Memory B cell (primary cell): ENCODE measurements around the gene DNAJC7.
"Not testable (repeated sequence)": the region's sequence is repeated elsewhere in the genome, so short reads cannot be mapped to it uniquely, and the experiment has no call there.

Experiments used
- ATAC-seq: fragments of 150-1000 bp; cut with Tn5 transposase; 2 replicates; pipeline ENCODE4 v1.10.0; 2021; ENCODE audit warnings: low read depth, mild to moderate bottlenecking, moderate library complexity
- DNase-seq, 2 donors: peaks; one replicate each; pipeline ENCODE4 v3.0.0; 2022; ENCODE audit warnings: low spot score in 2 of 2
- H3K27ac Mint-ChIP-seq: one replicate; pipeline ENCODE4 v1.8.0; 2022; ENCODE audit warnings: mild to moderate bottlenecking, moderate library complexity, mixed read lengths
- H3K27me3 Mint-ChIP-seq: one replicate; pipeline ENCODE4 v1.8.0; 2022; ENCODE audit warnings: mixed read lengths
- H3K36me3 Mint-ChIP-seq: one replicate; pipeline ENCODE4 v1.8.0; 2022; ENCODE audit warnings: mild to moderate bottlenecking, mixed read lengths
- H3K4me1 Mint-ChIP-seq: one replicate; pipeline ENCODE4 v1.8.0; 2022; ENCODE audit warnings: mixed read lengths
- H3K4me3 Mint-ChIP-seq: one replicate; pipeline ENCODE4 v1.8.0; 2022; ENCODE audit warnings: mild to moderate bottlenecking, moderate library complexity, mixed read lengths
- H3K9me3 Mint-ChIP-seq: one replicate; pipeline ENCODE4 v1.8.0; 2022; ENCODE audit warnings: mixed read lengths

DNAJC7 gene

DNA sequence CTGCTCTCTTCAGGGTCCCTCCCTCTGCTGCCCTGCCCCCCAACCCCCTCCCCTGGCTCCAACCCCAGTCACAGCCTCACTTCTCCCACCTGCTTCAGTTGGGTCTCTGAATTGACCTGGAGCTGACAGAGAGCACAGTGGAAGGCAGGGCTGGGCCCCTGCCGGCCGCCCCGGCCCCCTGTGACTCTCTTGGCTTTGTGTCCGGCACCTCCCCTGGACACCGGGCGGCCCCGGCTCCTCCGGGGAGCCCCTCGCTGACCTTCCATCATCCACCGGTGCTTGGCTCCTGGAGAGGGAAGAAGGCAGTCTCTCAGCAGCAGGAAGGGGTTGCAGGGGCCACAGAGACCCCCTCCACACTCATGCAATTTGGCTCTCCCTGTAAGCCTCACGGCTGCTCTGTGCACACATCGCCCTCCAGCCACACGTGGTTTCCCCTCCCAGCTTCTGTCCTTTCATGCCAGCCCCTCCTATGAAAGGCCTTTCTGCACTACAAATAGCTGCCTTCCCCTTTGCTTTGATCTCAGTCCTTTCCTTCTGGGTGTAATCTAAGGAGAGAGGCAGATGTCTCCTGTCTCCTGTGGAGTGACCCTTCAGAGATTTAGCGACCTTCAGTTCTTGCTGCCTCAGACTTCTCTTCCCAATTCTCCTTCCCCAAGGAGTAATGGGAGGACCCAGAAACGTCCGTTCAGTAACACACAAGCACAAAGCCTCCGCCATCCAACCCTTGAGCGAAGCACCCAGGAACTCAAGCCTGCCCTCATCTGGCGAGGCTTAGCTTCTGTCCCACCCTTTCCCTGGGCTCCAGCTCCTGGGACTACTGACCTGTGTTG lies 10.9 kb upstream of the DNAJC7 start:
- Mint-ChIP-seq H3K36me3 (peaks cover 3% of the 10 kb centered on the region), H3K27ac (no peak overlapping the region), H3K9me3 (no peaks in the 10 kb centered on the region), H3K27me3 (no peaks in the 10 kb centered on the region), H3K4me1 (peaks cover 5% of the 10 kb centered on the region), H3K4me3 (no peak overlapping the region)
- DNase-seq (no peak), ATAC-seq (no peak)

- no peaks in the 10 kb centered on the region for H3K27me3 Mint-ChIP-seq
- peaks cover 3% of the 10 kb centered on the region for H3K36me3 Mint-ChIP-seq
- H3K4me1 Mint-ChIP-seq: peaks cover 5% of the 10 kb centered on the region
- no peak overlapping the region for H3K4me3 Mint-ChIP-seq
- ATAC-seq: no peak
- no peak for DNase-seq
- H3K27ac Mint-ChIP-seq: no peak overlapping the region
- H3K9me3 Mint-ChIP-seq: no peaks in the 10 kb centered on the region
Observed at GRCh38 chr17:42027590-42027889, 10.3 kb upstream of the DNAJC7 start.

DNA sequence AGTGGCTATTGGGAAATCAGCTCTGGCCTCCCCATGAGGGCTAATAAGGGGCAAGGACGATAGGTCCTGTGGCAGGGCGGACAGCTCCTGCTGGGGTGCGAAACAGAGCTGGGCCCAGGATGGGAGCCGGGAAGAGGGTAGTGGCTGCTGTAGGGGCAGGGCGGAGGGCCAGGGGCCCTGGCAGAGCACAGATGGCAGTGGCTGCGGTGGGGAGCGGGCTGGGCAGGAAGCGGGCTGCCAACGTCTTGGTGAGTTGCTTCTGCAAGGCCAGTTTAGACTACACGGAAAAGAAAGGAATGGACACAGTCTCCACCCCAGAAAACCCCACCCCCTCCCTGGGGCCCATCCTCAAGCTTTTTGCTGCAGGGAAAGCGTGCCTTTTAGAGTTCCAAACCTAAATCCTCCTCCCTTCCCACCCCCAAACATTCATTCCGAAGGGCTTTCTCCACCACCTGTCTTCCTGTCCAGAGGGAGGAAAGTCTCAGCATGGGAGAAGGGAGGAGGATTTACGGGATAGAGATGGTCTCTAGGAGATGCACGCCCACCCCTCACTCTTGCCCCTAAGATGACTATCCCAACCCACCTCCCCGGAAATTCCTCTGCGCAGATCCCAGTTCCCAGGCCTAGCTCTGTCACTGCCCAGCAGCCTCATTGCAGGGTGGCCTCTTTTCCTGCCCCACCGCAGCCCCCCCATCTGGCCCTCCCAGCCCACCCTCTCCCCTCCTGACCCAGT lies 9.8 kb upstream of the DNAJC7 start:
- no peak overlapping the region for H3K27ac Mint-ChIP-seq
- DNase-seq (no peak), ATAC-seq (no peak)
- H3K4me3 Mint-ChIP-seq: no peak overlapping the region
- no peaks in the 10 kb centered on the region for H3K9me3 Mint-ChIP-seq
- peaks cover 9% of the 10 kb centered on the region for H3K4me1 Mint-ChIP-seq
- H3K36me3 Mint-ChIP-seq: peaks cover 8% of the 10 kb centered on the region
- H3K27me3 Mint-ChIP-seq: no peaks in the 10 kb centered on the region

DNA sequence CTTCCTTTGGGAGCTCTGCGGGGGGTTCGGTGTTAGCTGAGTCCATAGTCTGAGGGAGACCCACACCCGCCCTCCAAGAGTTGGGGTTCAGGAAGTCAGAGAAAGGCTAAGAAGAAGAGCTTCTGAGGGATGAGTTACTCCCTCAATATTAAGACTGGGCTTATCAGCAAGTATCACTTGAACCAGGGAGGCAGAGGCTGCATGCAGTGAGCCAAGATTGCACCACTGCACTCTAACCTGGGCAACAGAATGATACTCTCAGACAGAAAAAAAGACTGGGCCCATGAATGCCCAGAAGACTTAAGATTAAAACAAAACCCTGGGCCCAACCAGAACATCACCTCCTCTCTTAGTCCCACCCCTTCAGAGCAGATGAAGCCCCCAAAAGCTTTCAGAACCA lies 8.7 kb upstream of the DNAJC7 start:
- H3K4me1 Mint-ChIP-seq: peaks cover 15% of the 10 kb centered on the region
- H3K4me3 Mint-ChIP-seq: no peak overlapping the region
- no peaks in the 10 kb centered on the region for H3K9me3 Mint-ChIP-seq
- peaks cover 12% of the 10 kb centered on the region for H3K36me3 Mint-ChIP-seq
- H3K27me3 Mint-ChIP-seq: no peaks in the 10 kb centered on the region
- no peak overlapping the region for H3K27ac Mint-ChIP-seq
- ATAC-seq: no peak
- no peak for DNase-seq

DNA sequence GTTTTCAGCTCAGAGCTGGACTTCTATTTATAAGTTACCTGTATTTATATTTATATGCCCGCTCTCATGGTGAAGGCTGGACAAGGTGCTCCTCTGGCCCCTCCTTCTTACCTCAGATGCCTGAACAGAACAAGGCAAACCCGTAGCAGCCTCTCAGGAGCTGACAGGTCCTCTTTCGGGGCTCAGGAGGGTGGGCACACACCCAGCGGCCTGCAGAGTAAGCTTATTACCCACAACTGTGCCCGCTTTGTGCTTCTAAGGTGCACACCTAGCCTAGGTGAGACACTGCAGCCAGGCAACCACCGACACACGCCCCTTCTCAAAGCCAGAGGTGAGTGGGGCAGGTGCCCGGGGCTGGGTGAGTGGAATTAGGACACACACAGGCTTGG lies 7.9 kb upstream of the DNAJC7 start:
- H3K4me1 Mint-ChIP-seq: peaks cover 21% of the 10 kb centered on the region
- H3K27ac Mint-ChIP-seq: peak overlapping the region; percentile 45
- H3K4me3 Mint-ChIP-seq: no peak overlapping the region
- DNase-seq (no peak), ATAC-seq (no peak)
- no peaks in the 10 kb centered on the region for H3K9me3 Mint-ChIP-seq
- H3K27me3 Mint-ChIP-seq: no peaks in the 10 kb centered on the region
- H3K36me3 Mint-ChIP-seq: peaks cover 12% of the 10 kb centered on the region

DNA sequence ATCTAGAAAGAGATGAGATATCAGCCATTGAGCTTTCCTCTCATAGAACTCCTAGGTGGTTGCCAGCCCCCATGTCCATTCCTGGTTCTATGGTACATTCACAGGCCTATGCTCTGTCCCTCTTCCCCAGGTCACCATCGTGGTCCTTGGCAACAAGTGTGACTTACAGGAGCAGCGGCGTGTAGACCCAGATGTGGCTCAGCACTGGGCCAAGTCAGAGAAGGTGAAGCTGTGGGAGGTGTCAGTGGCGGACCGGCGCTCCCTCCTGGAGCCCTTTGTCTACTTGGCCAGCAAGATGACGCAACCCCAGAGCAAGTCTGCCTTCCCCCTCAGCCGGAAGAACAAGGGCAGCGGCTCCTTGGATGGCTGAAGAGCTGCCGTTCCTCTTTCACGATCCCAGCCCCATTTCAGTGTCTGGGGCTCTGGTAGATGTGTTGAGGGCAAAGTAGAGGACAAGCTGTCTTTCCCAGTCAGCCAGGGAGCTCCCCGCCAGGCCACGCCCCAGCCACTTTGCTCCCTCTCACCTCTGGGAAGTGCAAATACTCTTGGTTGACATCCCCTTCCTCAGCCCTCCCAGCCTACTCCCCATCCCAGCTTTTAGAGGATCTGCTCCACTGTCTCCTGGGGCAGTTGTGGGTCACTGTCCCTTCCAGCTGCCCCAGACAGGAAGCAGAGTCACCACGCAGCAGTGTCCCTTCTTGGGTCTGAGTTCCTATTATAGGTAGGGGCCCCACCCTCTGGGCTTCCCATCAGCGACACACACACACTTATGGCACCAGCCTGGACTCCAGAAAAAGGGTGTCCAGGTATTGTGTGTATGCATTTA lies 6.5 kb upstream of the DNAJC7 start:
- DNase-seq: no peak
- H3K36me3 Mint-ChIP-seq: peaks cover 12% of the 10 kb centered on the region
- peaks cover 27% of the 10 kb centered on the region for H3K4me1 Mint-ChIP-seq
- ATAC-seq: no peak
- H3K27me3 Mint-ChIP-seq: no peaks in the 10 kb centered on the region
- H3K4me3 Mint-ChIP-seq: no peak overlapping the region
- no peak overlapping the region for H3K27ac Mint-ChIP-seq
- H3K9me3 Mint-ChIP-seq: no peaks in the 10 kb centered on the region

DNA sequence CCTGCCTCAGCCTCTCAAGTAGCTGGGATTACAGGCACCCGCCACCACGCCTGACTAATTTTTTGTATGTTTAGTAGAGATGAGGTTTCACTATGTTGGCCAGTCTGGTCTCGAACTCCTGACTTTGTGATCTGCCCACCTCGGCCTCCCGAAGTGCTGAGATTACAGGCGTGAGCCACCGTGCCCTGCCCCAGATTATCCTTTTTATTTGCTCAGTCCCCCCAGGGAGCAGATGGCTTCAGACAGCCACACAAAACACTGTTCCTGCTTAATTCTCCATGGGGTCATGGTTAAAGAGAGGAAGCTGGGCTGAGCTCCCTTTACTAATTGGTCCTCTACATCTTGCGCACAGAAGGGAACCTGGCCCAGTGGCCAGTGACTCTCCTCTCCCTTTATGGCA lies 3.6 kb upstream of the DNAJC7 start:
- Mint-ChIP-seq H3K36me3 (peaks cover 12% of the 10 kb centered on the region), H3K4me3 (peak overlapping the region; percentile 89), H3K4me1 (peaks cover 45% of the 10 kb centered on the region), H3K27ac (peak overlapping the region; percentile 53)
- not testable (repeated sequence) for ATAC-seq, H3K9me3 Mint-ChIP-seq, H3K27me3 Mint-ChIP-seq, DNase-seq

- Mint-ChIP-seq H3K27ac (peak within 1 kb of the TSS; percentile 64), H3K9me3 (no peaks in the 10 kb centered on the region), H3K4me1 (peaks cover 45% of the 10 kb centered on the region), H3K4me3 (peak within 1 kb of the TSS; percentile 89), H3K36me3 (peaks cover 10% of the 10 kb centered on the region), H3K27me3 (no peaks in the 10 kb centered on the region)
- DNase-seq: peak; percentile 87 to 88
- ATAC-seq: peak; percentile 73
Observed at GRCh38 chr17:42019509-42020404, 2.5 kb upstream of the DNAJC7 start, which contains the start of gene NKIRAS2. TSS of gene NKIRAS2 (plus strand) at chr17:42020090. CDS start at chr17:42021578, 1,488 bp downstream.

DNA sequence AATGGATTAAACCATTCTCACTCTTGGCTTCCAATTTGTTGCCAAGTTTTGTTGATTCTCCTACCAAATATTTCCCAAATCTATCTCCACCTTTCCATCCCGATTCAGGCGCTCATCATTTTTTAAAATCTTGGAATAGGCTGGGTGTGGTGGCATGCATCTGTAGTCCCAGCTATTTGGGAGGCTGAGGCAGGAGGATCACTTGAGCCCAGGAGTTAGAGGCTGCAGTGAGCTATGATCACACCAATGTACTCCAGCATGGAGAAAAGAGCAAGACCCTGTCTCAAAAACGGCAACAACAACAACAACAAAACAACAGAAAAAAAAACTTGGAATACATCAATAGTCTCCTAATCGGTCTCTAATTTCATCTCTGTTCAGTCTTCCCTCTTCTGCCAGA lies 1.7 kb upstream of the DNAJC7 start:
- no peak for ATAC-seq
- Mint-ChIP-seq H3K27ac (peak overlapping the region; percentile 64), H3K9me3 (no peaks in the 10 kb centered on the region), H3K4me1 (peaks cover 44% of the 10 kb centered on the region), H3K27me3 (no peaks in the 10 kb centered on the region), H3K36me3 (peaks cover 9% of the 10 kb centered on the region), H3K4me3 (peak overlapping the region; percentile 47)
- DNase-seq: no peak

- ATAC-seq (no peak), DNase-seq (no peak)
- Mint-ChIP-seq H3K4me1 (peaks cover 47% of the 10 kb centered on the region), H3K4me3 (peak overlapping the region; percentile 93), H3K36me3 (peaks cover 9% of the 10 kb centered on the region), H3K9me3 (no peaks in the 10 kb centered on the region), H3K27ac (peak overlapping the region; percentile 64), H3K27me3 (no peaks in the 10 kb centered on the region)
Observed at GRCh38 chr17:42018339-42018738, 1.1 kb upstream of the DNAJC7 start.

DNA sequence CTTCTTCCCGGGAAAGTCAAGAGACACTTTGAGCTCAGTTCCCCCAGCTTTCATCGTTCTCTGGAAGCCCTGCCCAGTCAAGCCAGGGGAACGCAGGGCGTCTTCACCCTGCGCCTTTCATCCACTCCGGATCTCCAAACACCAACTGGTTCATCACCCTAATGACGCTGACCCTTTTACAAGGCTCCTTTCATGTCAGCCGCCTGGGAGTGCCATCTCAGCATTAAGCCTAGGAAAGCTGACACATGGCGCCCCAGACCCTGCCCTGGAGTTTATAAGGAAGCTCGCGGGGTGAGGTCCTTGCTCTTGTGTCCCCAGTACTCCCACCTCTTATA lies 594 bp upstream of the DNAJC7 start:
- ATAC-seq (no peak), DNase-seq (no peak)
- Mint-ChIP-seq H3K9me3 (no peaks in the 10 kb centered on the region), H3K4me3 (peak overlapping the region; percentile 93), H3K27me3 (no peaks in the 10 kb centered on the region), H3K4me1 (peaks cover 51% of the 10 kb centered on the region), H3K36me3 (peaks cover 9% of the 10 kb centered on the region), H3K27ac (peak overlapping the region; percentile 94)

GRCh38 chr17:42016411-42016831 lies 818 bp downstream of the DNAJC7 start:
- H3K27ac Mint-ChIP-seq: peak overlapping the region; percentile 94
- peaks cover 3% of the 10 kb centered on the region for H3K36me3 Mint-ChIP-seq
- DNase-seq: no peak
- no peak for ATAC-seq
- H3K4me1 Mint-ChIP-seq: peaks cover 52% of the 10 kb centered on the region
- H3K27me3 Mint-ChIP-seq: no peaks in the 10 kb centered on the region
- no peaks in the 10 kb centered on the region for H3K9me3 Mint-ChIP-seq
- peak overlapping the region; percentile 93 for H3K4me3 Mint-ChIP-seq

DNA sequence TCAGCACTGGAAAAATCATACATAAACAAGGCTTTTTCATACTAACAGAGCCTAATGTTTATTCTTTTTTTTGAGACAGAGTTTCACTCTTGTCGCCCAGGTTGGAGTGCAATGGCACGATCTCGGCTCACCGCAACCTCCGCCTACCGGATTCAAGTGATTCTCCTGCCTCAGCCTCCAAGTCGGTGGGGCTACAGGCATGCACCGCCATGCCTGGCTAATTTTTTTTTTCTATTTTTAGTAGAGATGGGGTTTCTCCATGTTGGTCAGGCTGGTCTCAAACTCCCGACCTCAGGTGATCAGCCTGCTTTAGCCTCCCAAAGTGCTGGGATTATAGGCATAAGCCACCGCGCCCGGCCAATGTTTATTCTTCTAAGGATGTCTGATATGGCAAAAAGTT lies 3.5 kb downstream of the DNAJC7 start:
- not testable (repeated sequence) for DNase-seq, H3K27me3 Mint-ChIP-seq, ATAC-seq, H3K36me3 Mint-ChIP-seq, H3K4me3 Mint-ChIP-seq, H3K9me3 Mint-ChIP-seq
- H3K27ac Mint-ChIP-seq: peak overlapping the region; percentile 80
- H3K4me1 Mint-ChIP-seq: peaks cover 53% of the 10 kb centered on the region
